AG04450 (cell line): ENCODE results near the gene BTN2A1. TPM values are rescaled to one million over a fixed set of nuclear protein-coding genes. Genes with fewer than 3 reads are reported as not detected.

Experiments
- CTCF ChIA-PET: fragments of 300-600, 350-600 bp; formaldehyde crosslinking; extraction: SDS; loops from one replicate; lab custom pipeline; 2022; ENCODE audit warnings: antibody characterized with exemption, inconsistent platforms; lab: Charles Lee
- POLR2A ChIA-PET: fragments of 350-600 bp; formaldehyde crosslinking; extraction: SDS; loops from one replicate; lab custom pipeline; 2021; ENCODE audit warnings: antibody characterized with exemption, inconsistent platforms; lab: Yijun Ruan, JAX
- DNase-seq: peaks from one replicate; pipeline ENCODE4 v3.0.0-alpha.2; 2011; ENCODE audit warnings: low read depth, low spot score
- H3K27ac ChIP-seq: one replicate; pipeline ENCODE4 v1.5.1; 2012; ENCODE audit warnings: low read depth, low read length, control low read depth
- H3K27me3 ChIP-seq: one replicate; pipeline ENCODE4 v1.6.0; 2012; ENCODE audit warnings: low read length; ENCODE audit not compliant: control insufficient read depth, insufficient read depth
- H3K4me3 ChIP-seq: 2 replicates; pipeline ENCODE4 v1.5.1; 2011; ENCODE audit warnings: mild to moderate bottlenecking, low read depth, low read length, control low read depth
- H3K9me3 ChIP-seq: 2 replicates; pipeline ENCODE4 v1.5.1; 2012; ENCODE audit warnings: low read length; ENCODE audit not compliant: control insufficient read depth, insufficient read depth
- CTCF ChIP-seq: IDR thresholded peaks from 2 replicates; pipeline ENCODE4 v1.5.1; 2011; ENCODE audit warnings: low read depth, low read length, control low read depth, inconsistent platforms
- polyA plus RNA-seq: library from polyadenylated mRNA; depleted of rRNA; stranded (reverse); fragments of >200 nt; gene quantifications from 2 replicates; pipeline ENCODE4 v1.2.3, GENCODE V29; 2011

BTN2A1 gene
- polyA plus RNA-seq, 1 experiment, result 29.5 TPM

GRCh38 chr6:26491604-26492003 lies 33.8 kb downstream of the BTN2A1 start:
- Histone ChIP-seq H3K27ac (no peak overlapping the region), H3K9me3 (no peaks in the 10 kb centered on the region), H3K4me3 (no peak overlapping the region), H3K27me3 (peaks cover 17% of the 10 kb centered on the region)
- TF ChIP-seq CTCF, result no peak
- ChIA-PET POLR2A (no interaction called here), CTCF (interaction anchor here (1.6 kb wide), 1 partner anchor 150 kb away, joined by 6 read pairs; no protein-coding TSS in a partner anchor)
- DNase-seq, result no peak

DNA sequence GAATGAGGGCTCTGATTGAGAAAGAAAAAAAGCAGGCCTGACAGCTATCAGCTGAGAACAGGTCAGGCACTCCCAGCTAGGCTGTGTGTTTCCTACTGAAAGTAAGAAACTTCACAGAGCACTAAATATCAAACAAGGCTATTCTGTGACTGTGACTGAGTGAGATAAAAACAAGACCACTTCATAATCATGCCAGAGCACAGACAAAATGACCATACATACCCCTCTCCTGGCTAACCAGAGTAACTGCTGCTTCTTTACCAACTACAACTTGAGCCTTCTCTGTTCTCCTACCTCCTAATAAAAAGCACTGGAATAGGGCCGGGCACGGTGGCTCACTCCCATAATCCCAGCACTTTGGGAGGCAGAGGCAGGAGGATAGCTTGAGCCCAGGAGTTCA lies 35.5 kb downstream of the BTN2A1 start:
- no peak for DNase-seq

DNA sequence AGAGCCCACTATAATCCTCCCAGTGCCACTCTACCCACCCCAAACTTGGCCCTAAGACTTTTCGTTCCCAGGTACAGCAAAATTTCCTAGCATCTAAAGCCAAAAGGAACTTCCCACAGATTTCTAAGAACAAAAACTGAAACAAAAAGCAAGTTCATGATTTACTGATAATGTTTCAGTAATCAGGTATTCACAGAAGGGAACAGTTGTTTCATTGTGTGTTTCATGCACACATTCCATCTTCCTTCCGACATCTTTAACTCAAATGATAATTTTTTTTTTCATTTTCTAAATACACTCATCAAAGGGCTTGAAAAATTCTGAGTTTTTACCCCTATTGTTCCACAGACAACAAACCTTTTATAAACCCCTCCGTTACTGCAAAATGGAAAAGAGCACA lies 36.4 kb downstream of the BTN2A1 start:
- DNase-seq, result no peak
- Histone ChIP-seq H3K27me3 (peaks cover 19% of the 10 kb centered on the region), H3K9me3 (no peaks in the 10 kb centered on the region), H3K4me3 (no peak overlapping the region), H3K27ac (no peak overlapping the region)
- ChIA-PET POLR2A (no interaction called here), CTCF (interaction anchor here (1.2 to 1.3 kb wide), 2 partner anchors 8 to 153 kb away, joined by 4 read pairs; no protein-coding TSS in a partner anchor)
- TF ChIP-seq CTCF, result no peak

More for the DNA sequence above, 35.5 kb downstream of the BTN2A1 start:
- peak; percentile 46 for TF ChIP-seq CTCF
- H3K9me3 ChIP-seq, result no peaks in the 10 kb centered on the region
- ChIA-PET POLR2A (no interaction called here), CTCF (interaction anchor here (1.2 to 1.3 kb wide), 2 partner anchors 9 to 152 kb away, joined by 4 read pairs; no protein-coding TSS in a partner anchor)
- peaks cover 19% of the 10 kb centered on the region for H3K27me3 ChIP-seq
- no peak overlapping the region for H3K27ac ChIP-seq
- H3K4me3 ChIP-seq, result no peak overlapping the region

DNA sequence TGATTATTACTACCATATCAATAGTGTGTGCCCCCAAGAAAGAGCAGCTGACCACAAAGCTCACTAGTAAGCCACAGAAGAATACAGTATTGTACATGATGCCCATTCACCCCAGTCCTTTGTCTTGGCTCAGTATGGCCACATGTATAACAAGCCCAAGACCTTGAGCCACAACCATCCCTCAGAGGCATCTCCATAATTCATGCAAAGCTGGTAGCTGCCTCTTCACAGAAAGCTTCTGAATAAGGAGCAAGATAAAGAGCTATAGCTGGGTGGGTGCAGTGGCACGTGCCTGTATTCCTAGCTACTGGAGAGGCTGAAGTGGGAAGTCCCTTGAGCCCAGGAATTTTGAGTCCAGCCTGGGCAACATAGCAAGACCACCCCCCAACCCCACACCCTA lies 37.5 kb downstream of the BTN2A1 start:
- no peaks in the 10 kb centered on the region for H3K9me3 ChIP-seq
- H3K27ac ChIP-seq, result no peak overlapping the region
- POLR2A ChIA-PET, result interaction anchor here (0.5 kb wide), 1 partner anchor 246 kb away, joined by 5 read pairs; no protein-coding TSS in a partner anchor
- CTCF ChIA-PET, result interaction anchor here (1.1 kb wide), 1 partner anchor 17 kb away, joined by 4 read pairs; no protein-coding TSS in a partner anchor
- no peak for DNase-seq
- no peak for TF ChIP-seq CTCF
- no peak overlapping the region for H3K4me3 ChIP-seq
- peaks cover 21% of the 10 kb centered on the region for H3K27me3 ChIP-seq

DNA sequence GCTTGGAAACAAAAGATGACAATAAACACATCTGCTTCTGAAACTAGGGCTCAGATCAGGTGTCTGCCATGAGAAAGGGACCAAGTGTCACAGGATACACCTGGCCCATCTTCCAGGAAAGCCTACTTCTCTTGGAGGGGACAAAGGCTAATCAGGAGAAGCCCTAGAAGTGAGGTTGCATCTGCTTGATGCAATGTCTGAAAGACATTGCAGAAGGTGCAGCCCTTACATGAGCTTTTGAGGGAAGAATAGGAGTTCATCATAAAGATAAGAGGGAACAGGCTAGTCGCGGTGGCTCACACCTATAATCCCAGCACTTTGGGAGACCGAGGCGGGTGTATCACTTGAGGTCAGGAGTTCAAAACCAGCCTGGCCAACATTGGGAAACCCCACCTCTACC lies 39.9 kb downstream of the BTN2A1 start:
- Histone ChIP-seq H3K27ac (no peak overlapping the region), H3K9me3 (peaks cover 4% of the 10 kb centered on the region; the same call in 1 of the 2 replicates), H3K27me3 (peaks cover 40% of the 10 kb centered on the region), H3K4me3 (no peak overlapping the region)
- DNase-seq, result no peak
- no peak for TF ChIP-seq CTCF
- POLR2A ChIA-PET, result no interaction called here
- CTCF ChIA-PET, result no interaction called here
